Stimulated activated naive CD4-positive, alpha-beta T cell treated with Interleukin-2 at 50 U/mL for 16 hours (primary cell): ENCODE data around the gene PDE10A.

Experiments
- DNase-seq: peaks from one replicate; lab custom pipeline; 2025; lab: John Stamatoyannopoulos, UW

The PDE10A gene

DNA sequence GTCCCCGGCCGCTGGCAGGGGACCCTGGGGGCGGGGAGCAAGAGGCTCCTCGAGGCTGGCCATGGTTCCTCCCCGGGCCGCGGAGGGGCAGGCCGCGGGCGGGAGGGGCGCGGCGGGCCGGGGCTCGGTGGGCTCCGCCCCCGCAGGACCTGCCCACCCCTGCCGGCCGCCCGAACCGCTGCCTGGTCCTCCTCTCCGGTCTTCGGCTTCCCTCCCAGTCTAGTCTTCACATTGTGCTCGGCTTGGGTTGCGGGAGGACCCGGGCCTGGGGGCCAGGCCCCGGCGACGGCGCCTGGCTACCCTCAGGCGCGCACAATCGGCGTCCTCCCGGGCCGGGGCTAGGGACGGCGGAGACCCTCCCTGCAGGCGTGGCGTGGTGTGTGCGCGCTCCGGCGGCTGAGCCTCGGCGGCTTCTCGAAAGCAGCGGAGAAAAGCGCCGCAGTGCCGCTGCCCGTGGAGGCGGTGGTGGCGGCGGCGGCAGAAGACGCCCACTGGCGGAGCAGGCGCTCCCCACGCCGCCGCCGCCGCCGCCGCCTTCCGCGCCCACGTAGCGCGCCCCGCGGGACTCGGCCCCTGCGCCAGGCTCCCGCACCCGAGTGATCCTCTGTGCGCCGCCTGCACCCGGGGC, at the start of gene PDE10A:
PDE10A (minus strand) TSS at position 493 of the 628 bp plus-strand sequence; CDS start at position 63, 430 bp downstream.
- DNase-seq, result no peak

DNA sequence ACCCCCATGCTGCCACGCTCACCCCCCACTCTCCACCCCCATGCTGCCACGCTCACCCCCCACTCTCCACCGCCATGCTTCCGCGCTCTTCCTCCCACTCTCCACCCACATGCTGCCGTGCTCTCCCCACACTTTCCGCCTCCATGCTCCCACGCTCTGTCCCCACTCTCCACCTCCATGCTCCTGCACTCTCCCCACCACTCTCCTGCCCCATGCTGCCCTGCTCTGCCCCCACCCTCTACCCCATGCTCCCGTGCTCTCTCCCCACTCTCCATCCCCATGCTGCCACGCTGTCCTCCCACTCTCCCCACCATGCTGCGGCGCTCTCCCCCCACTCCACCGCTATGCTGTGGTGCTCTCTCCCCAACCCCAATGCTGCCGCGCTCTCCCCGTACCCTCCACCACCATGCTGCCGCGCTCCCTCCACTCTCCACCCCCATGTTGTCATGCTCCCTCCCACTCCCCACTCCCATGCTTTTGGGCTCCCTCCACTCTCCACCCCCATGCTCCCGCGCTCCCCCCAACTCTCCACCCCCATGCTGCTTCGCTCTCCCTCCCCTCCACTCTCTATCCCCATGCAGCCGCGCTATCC, 46.0 kb upstream of the PDE10A start:
- DNase-seq, result no peak

DNA sequence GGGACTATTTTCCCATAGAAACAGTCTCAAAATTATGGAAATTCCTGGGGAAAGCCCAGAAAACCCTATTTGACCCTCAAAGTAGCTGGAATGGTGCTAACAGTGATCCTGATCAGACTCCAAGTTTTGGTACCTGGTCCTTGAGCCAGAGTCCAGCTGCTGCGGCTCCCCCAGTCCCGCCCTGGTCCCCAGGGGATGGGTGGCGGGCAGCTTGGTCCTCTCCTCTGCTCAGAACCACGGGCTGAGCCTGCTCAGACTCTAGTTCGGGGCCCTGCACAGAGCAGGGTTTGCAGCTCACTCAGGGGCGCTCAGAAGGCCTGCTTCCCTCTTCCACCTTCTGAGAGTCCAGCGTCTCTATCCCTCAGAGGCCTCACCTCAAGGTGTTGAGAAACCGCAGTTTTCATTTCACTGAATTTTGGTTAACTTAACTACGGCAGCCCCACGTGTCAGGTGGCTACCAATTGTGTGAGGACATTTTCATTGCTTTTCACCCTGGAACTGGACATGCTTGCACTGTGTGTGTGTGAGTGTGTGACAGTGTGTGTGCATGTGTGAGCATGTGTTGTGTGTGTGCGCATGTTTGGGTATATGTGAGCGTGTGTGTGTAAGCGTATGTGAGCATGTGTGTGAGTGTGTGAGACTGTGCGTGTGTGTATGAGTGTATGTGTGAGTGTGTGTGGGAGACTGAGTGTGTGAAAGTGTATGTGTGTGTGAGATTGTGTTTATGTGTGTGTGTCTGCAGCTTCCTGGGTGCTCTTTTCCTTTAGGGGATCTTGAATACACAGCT, 44.2 kb upstream of the PDE10A start:
- no peak for DNase-seq

DNA sequence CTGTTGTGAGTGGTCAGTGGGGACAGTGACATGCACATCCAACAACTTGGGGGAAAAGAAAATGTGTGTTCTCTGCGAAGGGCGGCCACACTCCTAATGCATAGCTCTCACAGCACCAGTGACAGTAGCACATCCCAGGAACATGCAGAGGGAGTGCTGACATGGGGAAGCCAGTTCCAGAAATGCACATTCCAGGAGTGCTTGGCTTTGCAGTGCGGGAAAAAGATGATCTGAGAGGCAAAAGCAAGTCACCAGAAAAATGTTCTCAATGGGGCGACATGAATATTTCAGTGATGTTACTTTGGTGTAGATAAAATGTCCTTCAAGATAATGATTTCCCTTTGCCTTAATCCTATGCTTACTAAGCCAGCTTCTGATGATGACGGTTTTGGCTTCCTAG, 42.9 kb upstream of the PDE10A start:
- DNase-seq, result no peak

GRCh38 chr6:165704045-165704748, 41.2 kb upstream of the PDE10A start:
- DNase-seq, result no peak

DNA sequence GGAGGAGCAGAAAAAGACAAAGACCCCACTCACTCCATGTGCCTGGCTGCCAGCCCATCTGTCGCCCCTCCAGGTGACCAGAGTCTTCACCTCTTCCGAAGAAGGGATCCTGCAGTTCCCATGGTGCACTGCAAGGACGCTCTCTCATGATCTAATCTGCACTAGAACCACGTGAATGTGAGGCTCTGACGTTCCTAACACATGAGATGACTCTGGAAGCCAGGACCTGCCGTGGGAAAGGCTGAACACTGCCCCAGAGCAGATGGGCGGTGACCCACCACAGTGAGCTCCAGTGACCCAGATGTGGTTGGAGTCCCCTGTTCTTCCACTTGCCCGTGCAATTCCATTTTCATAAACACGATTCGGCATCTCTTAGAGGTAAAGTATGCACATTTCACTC, 39.6 kb upstream of the PDE10A start:
- DNase-seq, result no peak

- DNase-seq, result no peak
These were observed 38.7 kb upstream of the PDE10A start for GRCh38 chr6:165701564-165702354.

DNA sequence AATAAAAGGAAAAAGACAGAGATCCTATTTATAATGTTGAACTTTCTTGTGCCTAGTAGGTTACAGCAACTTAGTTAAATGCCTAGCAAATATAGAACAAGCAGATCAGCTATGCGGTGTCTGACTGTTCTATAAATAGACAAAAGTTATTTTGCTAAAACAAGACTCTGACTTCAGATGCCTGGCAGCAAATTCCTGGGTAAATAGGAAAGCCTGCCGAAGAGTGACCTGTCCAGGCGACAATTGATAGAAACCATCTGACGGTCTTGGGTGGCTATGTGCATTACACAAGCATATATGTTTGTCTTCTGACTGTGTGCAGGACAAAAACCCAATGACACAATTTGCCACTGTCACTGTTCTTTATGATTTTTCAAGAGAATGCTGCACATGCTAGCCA, 38.0 kb upstream of the PDE10A start:
- DNase-seq, result no peak

DNA sequence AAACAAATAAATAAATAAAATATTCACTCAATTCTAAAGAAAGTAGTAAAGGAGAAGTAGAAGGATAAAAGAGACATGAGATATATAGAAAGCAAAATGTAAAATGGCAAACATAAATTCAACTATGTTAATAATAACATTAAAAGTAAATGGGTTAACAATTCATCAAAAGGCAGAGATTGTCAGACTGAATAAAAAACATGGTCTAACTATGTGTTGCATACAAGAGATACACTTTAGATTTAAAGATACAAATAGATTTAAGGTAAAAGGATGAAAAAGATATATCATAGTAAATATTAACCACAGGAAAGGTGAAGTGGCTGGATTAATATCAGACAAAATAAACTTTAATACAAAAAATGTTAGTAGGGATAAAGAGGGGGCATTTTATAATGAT, 35.8 kb upstream of the PDE10A start:
- DNase-seq, result no peak

DNA sequence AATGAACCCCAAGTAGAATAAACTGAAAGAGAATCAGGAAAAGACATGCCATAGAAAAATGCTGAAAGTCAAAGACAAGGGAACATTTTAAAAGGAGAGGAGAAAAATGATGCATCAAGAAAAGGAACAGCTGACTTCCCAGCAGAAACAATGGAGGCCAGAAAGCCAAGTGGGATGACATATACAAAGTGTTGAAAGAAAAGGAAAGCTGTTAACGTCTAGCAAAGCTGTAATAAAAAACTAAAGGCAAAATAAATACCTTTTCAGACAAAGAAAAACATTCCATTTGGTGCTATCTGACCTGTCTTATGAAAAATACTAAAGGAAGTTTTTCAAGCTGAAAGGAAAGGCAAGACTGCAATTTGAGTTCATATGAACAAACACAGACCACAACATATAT, 34.1 kb upstream of the PDE10A start:
- no peak for DNase-seq

- no peak for DNase-seq
These were observed 32.9 kb upstream of the PDE10A start for GRCh38 chr6:165695722-165696515.

GRCh38 chr6:165694296-165694695, 31.3 kb upstream of the PDE10A start:
- DNase-seq, result no peak

- DNase-seq, result no peak
These were observed 29.1 kb upstream of the PDE10A start for GRCh38 chr6:165692106-165692653.

- DNase-seq, result no peak
These were observed 26.7 kb upstream of the PDE10A start for GRCh38 chr6:165689699-165690098.

DNA sequence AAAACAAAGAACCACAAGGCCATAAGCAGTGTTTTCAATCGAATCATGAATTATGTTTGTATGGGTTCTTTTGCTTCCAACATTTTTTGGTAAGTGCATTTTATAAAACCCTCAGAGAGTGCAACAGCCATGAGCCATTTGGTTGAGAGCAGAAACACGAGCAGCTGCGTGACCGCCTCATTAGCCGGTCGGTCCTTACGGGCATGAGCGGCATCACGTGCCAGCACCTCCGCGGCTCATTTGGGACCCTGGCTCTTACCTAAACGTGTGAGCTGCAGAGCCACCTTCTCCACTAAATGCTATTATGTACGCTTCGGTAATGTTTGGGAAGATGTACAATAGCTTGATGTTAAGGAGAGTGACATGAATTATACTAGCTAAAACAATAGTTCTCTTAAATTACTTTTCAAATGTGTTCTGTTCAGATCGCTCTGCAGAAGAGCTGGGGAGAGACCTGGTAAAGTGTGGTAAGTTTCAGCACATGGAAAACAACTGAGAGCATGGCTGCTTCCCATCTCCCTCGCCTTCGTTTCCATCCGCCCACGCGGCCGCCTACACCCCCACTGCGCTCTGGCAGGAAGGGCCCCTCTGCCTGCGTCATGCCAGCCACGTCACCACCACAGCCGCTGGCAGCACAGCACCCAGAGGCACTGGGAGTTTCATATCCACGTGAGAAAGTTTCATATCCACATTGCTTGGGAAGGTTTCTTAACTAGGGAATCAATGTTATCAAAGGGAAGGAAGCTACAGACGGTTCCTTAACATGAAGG, 23.7 kb upstream of the PDE10A start:
- DNase-seq, result no peak

GRCh38 chr6:165685302-165685701, 22.3 kb upstream of the PDE10A start:
- DNase-seq, result no peak

- DNase-seq, result no peak
These were observed 21.3 kb upstream of the PDE10A start for GRCh38 chr6:165684333-165684732.

DNA sequence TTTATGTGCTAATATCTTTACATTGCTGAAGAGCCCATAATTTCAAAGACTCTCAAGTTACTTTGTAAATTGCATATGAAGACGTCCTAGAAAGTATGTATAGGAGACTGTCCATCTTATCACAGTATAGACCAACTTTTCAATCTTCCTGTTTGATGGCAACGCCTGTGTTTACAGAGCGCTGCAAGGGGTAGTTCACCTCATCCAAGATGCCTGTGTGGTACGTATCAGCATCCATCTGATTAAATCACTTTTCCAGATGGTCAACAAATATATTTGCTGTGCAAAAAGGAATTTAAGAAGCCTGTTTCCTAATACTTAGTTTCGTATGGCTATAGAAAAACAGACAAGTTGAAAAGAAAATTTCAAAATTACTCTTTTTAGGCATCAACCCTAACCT, 17.9 kb upstream of the PDE10A start:
- no peak for DNase-seq

DNA sequence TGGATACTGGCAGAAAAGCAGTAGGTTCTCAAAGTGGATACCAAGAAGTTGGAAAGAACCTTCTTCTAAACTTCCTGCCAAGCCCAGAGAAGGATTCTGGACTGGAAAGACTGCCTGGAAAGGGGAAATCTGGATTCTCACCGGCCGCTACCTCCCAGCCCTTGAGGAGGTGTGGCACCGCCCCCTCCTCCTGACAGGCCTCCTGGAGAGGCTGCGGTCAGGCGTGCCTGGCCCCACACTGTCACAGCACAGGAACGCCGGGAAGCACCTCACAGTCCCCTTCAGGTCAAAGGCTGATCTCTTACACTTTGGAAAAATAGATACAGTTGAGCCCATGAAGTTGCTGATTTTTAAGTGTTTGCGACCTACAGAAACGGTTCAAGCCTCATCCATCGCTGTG, 16.3 kb upstream of the PDE10A start:
- DNase-seq, result no peak

GRCh38 chr6:165678904-165679303, 15.9 kb upstream of the PDE10A start:
- no peak for DNase-seq
